ENCODE data around the gene CD164L2. TPM values are rescaled to one million over a fixed set of nuclear protein-coding genes. Genes with fewer than 3 reads are reported as not detected.
A peak's percentile ranks its signal among the peaks of the same experiment; 100 is the strongest.

Gene CD164L2
- total and polyA plus RNA-seq, 12 donors = 0.11 to 2.6 (median 0.17) TPM; not detected in 6

DNA sequence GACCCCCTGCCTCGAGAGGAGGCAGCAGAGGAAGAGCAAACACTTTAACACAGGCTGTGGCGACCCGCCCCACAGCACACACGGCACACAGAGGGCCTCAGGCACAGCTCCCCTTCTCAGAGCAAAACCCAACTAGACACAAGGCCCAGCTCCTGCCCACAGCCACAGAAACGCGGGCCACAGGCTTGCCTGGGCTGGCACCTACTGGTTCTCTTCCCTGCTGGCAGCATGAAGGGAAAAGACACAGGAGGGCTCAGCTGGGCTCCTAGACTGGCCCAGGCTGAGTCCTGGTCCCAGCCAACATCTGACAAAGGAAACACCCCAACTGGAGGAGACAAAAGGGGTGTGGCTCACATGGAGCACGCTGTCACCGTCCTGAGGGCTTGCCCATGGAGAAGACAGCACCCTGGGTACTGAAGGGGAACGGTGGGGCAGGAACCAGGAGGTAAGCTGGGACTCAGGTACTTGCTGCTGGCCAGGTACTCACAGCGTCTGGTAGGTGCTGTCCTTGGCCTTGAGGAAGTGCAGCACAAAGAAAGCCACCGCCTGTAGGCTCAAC is 3.5 kb downstream of the CD164L2 start:
- Histone ChIP-seq H3K9me3 (replicated peaks in 1 of 3) (no peaks in the 10 kb centered on the region), H3K27me3 (no peaks in the 10 kb centered on the region), H3K36me3 (replicated peaks in 1 of 2) (no peaks in the 10 kb centered on the region), H3K4me1 (replicated peaks in 1 of 2) (peaks cover 10% of the 10 kb centered on the region in 2 donors), H3K27ac (no peak overlapping the region), H3K4me3 (no peak overlapping the region)
- TF ChIP-seq CTCF (IDR thresholded peaks at IDR 0.05) (no peak), POLR2A (IDR thresholded peaks at IDR 0.05) (no peak)
- WGBS, 4 donors = 75 to 92% (median 87%) methylated on average over 7 to 11 of the region's 11 CpGs
- no peak for DNase-seq
- intact Hi-C loops (cut with DNase I) = no loop called here

DNA sequence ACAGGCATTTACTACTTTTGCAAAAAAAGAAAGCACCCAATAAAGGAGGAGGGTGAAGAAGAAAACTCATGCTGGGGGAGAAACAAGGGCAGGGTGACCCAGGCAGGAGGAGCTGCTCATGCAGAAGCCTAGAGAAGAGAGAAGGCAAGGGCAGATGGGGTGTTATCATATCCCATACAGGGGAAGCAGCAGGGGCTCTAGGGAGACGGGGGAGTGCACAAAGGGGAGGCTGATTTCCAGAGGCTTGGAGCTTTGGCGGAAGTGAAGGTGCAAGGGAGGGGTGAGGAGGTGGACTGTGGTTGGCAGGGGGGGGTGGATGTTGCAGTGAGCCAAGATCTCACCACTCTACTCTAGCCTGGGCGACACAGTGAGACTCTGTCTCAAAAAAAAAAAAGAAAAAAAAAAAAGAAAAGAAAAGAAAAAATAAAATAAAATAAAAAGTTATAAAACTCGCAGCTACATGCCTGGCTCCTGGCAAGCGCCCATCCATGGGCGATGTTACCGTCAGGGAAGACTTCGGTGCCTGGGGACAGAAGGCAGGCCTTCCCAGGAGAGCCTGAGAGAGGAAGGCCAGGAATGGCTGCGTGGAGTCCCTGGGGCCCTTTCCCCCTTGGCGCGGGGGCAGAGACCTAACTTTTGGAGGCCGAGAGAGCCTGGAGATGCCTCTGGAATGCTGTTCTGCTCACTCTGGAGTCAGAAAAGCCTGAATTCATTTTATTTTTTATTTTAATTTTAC is 5.2 kb downstream of the CD164L2 start:
- H3K36me3 ChIP-seq (replicated peaks in 1 of 2) = no peaks in the 10 kb centered on the region
- 86 to 90% (median 88%) methylated on average over 12 of the region's 12 CpGs for WGBS, 4 donors
- no peaks in the 10 kb centered on the region for H3K27me3 ChIP-seq
- H3K9me3 ChIP-seq (replicated peaks in 1 of 3) = no peaks in the 10 kb centered on the region
- H3K4me1 ChIP-seq (replicated peaks in 1 of 2) = peaks cover 10% of the 10 kb centered on the region in 2 donors
- intact Hi-C loops (cut with DNase I) = no loop called here
- H3K27ac ChIP-seq = no peak overlapping the region
- DNase-seq = no peak
- TF ChIP-seq POLR2A (IDR thresholded peaks at IDR 0.05) = no peak
- TF ChIP-seq CTCF (IDR thresholded peaks at IDR 0.05) = no peak
- H3K4me3 ChIP-seq = no peak overlapping the region

DNA sequence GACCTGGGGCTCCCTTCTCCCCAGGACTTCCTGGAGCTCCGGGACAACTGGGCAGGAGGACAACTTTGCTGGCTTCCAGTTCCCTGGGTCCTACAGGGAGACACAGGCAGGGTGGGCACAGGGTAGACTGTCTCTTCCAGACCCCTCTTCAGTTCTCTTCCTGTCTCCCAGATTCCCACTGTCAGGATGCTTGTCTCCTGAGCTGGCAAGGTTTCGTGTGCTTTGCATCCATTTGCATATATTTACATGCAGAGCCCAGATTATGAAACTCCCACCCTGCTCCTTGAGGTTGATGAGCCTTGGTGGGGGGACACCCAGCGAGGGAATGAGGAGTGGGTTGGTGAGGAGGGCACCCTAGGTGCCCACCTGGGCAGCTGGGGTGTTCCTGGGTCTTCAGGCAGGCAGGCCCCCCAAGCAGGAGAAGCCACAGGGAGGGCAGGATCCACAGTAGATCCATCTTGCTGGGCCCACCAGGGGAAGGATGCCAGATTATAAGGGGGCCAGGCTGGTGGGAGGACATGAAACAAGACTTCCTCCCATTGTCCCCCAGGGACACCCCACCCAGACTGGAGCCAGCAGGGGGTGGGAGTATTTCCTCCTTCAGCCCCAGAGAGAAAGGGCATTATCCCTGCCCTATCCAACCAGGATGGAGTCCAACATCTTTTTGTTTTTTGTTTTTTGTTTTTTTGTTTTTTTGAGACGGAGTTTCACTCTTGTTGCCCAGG is 8.6 kb downstream of the CD164L2 start, which contains the start of gene FCN3:
TSS of gene FCN3 (minus strand) at position 463 of the 725 bp plus-strand sequence. CDS start at position 457, 6 bp downstream.
- peak within 1 kb of the TSS in 1 of 5 donors; percentile 16 for H3K27ac ChIP-seq
- WGBS, 4 donors = 67 to 81% (median 76%) methylated on average over 3 to 4 of the region's 4 CpGs
- no peak within 1 kb of the TSS for H3K4me3 ChIP-seq
- intact Hi-C loops (cut with DNase I) = no loop called here
- no peak for DNase-seq
- H3K4me1 ChIP-seq (replicated peaks in 1 of 2) = no peaks in the 10 kb centered on the region
- no peaks in the 10 kb centered on the region for H3K27me3 ChIP-seq
- no peaks in the 10 kb centered on the region for H3K9me3 ChIP-seq (replicated peaks in 1 of 3)
- H3K36me3 ChIP-seq (replicated peaks in 1 of 2) = no peaks in the 10 kb centered on the region
- TF ChIP-seq POLR2A (IDR thresholded peaks at IDR 0.05) (no peak), CTCF (IDR thresholded peaks at IDR 0.05) (no peak)

All from adrenal gland (tissue), 12 donors.